Neutrophil (primary cell): ENCODE results near the gene ATP2A2.
A peak's percentile ranks its signal among the peaks of the same experiment; 100 is the strongest.

ENCODE experiments used
- H3K27ac ChIP-seq: fragments of 200-600 bp; sonication (generic); 2 replicates; pipeline ENCODE4 v1.5.1; 2016; ENCODE audit warnings: mild to moderate bottlenecking, moderate library complexity
- H3K27me3 ChIP-seq: fragments of 200-600 bp; sonication (generic); 2 replicates; pipeline ENCODE4 v1.6.0; 2016; ENCODE audit warnings: mild to moderate bottlenecking
- H3K36me3 ChIP-seq: fragments of 200-600 bp; sonication (generic); 2 replicates; pipeline ENCODE4 v1.5.1; 2017
- H3K4me1 ChIP-seq, 2 experiments: fragments of 200-600 bp in 1 of 2; sonication (generic) in 1 of 2; 1 replicate in 1 of 2; 2 replicates in 1 of 2; pipeline versions ENCODE4 v1.5.1 to v1.6.1; 2013 to 2016; ENCODE audit warnings: low read depth in 1 of 2, low read length in 1 of 2, mild to moderate bottlenecking in 1 of 2, moderate library complexity in 1 of 2; ENCODE audit not compliant: control insufficient read depth in 1 of 2, insufficient read depth in 1 of 2
- H3K4me3 ChIP-seq, 2 experiments: fragments of 200-600 bp in 1 of 2; sonication (generic) in 1 of 2; 1 replicate in 1 of 2; 2 replicates in 1 of 2; pipeline ENCODE4 v1.5.1; 2013 to 2016; ENCODE audit warnings: low read depth in 1 of 2, low read length in 1 of 2, mild to moderate bottlenecking in 1 of 2, moderate library complexity in 1 of 2
- H3K9me3 ChIP-seq: fragments of 200-600 bp; sonication (generic); 2 replicates; pipeline ENCODE4 v1.5.1; 2016
- TF ChIP-seq, protein P1 (sequence below): fragments of 200-600 bp; sonication (generic); IDR thresholded peaks from 2 replicates; pipeline ENCODE4 v1.5.1; 2016; ENCODE audit warnings: antibody characterized with exemption

Gene ATP2A2

GRCh38 chr12:110345176-110345661 is 64.2 kb downstream of the ATP2A2 start:
- H3K4me3 ChIP-seq: no peak overlapping the region
- no peaks in the 10 kb centered on the region for H3K9me3 ChIP-seq
- H3K27ac ChIP-seq: peak overlapping the region; percentile 30
- H3K36me3 ChIP-seq: peaks cover 82% of the 10 kb centered on the region
- H3K4me1 ChIP-seq: peaks cover 28 to 30% of the 10 kb centered on the region in 2 experiments
- no peaks in the 10 kb centered on the region for H3K27me3 ChIP-seq
- TF ChIP-seq, protein P1, sequence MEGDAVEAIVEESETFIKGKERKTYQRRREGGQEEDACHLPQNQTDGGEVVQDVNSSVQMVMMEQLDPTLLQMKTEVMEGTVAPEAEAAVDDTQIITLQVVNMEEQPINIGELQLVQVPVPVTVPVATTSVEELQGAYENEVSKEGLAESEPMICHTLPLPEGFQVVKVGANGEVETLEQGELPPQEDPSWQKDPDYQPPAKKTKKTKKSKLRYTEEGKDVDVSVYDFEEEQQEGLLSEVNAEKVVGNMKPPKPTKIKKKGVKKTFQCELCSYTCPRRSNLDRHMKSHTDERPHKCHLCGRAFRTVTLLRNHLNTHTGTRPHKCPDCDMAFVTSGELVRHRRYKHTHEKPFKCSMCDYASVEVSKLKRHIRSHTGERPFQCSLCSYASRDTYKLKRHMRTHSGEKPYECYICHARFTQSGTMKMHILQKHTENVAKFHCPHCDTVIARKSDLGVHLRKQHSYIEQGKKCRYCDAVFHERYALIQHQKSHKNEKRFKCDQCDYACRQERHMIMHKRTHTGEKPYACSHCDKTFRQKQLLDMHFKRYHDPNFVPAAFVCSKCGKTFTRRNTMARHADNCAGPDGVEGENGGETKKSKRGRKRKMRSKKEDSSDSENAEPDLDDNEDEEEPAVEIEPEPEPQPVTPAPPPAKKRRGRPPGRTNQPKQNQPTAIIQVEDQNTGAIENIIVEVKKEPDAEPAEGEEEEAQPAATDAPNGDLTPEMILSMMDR: no peak

GRCh38 chr12:110345963-110346362 is 64.9 kb downstream of the ATP2A2 start:
- Histone ChIP-seq H3K9me3 (no peaks in the 10 kb centered on the region), H3K36me3 (peaks cover 77% of the 10 kb centered on the region), H3K27ac (no peak overlapping the region), H3K4me1 (peaks cover 35 to 38% of the 10 kb centered on the region in 2 experiments), H3K4me3 (no peak overlapping the region), H3K27me3 (no peaks in the 10 kb centered on the region)
- TF ChIP-seq, protein P1: no peak

GRCh38 chr12:110347767-110348166 is 66.7 kb downstream of the ATP2A2 start:
- Histone ChIP-seq H3K27me3 (no peaks in the 10 kb centered on the region), H3K9me3 (no peaks in the 10 kb centered on the region), H3K27ac (no peak overlapping the region), H3K4me3 (no peak overlapping the region), H3K36me3 (peaks cover 62% of the 10 kb centered on the region), H3K4me1 (peaks cover 38 to 41% of the 10 kb centered on the region in 2 experiments)
- TF ChIP-seq, protein P1: no peak

DNA sequence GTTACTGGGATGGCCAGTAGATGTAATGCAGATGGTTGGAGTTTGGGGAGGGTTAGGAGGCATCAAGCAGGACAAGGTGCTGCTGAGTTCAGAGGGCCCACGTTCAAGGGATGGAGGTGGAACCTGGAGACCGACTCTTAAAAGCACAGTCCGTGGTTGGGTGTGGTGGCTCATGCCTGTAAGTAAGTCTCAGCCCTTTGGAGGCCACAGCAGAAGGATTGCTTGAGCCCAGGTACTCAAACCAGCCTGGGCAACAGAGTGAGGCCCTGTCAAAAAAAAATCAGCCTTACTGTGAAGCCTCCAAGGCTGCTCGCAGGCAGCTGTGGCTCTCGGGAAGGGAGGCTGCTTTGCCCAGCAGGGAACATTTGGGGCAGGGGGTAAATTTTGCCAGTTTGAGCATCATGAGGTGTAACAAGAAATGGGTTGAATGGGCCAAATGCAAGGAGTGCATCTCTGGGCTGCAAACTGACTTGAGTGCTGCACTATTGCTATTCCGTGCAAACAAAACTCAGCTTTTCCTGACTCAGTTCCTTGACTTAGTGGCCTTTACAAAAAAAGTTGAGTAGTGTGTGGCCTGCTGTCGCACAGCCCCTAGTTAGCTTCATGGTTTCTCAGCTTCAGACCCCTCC is 67.5 kb downstream of the ATP2A2 start:
- H3K4me3 ChIP-seq: no peak overlapping the region
- no peaks in the 10 kb centered on the region for H3K9me3 ChIP-seq
- H3K4me1 ChIP-seq: peaks cover 38 to 41% of the 10 kb centered on the region in 2 experiments
- no peaks in the 10 kb centered on the region for H3K27me3 ChIP-seq
- H3K27ac ChIP-seq: peak overlapping the region; percentile 71
- TF ChIP-seq, protein P1: no peak
- H3K36me3 ChIP-seq: peaks cover 54% of the 10 kb centered on the region

DNA sequence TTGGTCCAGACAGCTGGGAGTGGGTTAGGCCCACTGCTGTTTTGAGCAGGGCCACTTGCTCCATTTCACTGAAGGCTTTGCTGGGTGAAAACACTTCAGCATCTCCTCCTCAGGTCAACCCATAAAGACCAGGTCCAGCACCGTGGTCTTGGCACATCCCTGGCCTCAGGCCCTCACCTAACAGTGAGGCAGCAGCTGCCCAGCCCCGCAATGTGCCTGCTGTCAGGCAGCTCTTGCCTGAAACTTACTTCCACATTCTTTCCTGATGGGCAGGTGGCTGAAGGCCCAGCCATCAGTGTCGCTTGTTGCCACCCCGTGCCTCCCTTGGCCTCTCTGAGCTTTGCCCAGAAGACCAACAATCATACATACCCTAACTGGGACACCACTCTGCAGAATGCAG is 68.0 kb downstream of the ATP2A2 start:
- peaks cover 48% of the 10 kb centered on the region for H3K36me3 ChIP-seq
- H3K4me1 ChIP-seq: peaks cover 40 to 43% of the 10 kb centered on the region in 2 experiments
- H3K9me3 ChIP-seq: no peaks in the 10 kb centered on the region
- H3K4me3 ChIP-seq: peak overlapping the region in 1 of 2 experiments; percentile 5
- TF ChIP-seq, protein P1: no peak
- no peaks in the 10 kb centered on the region for H3K27me3 ChIP-seq
- H3K27ac ChIP-seq: peak overlapping the region; percentile 71
